ENCODE data around the gene PRF1. TPM values are rescaled to one million over a fixed set of nuclear protein-coding genes. Genes with fewer than 3 reads are reported as not detected.

Gene PRF1
- total RNA-seq, 4 donors from 2014 or later: 0.34 to 2.5 (median 0.70) TPM; not detected in 1

- H3K27ac ChIP-seq: no peak overlapping the region
- 55% methylated on average over 2 of the region's 2 CpGs for WGBS
- no peaks in the 10 kb centered on the region for H3K27me3 ChIP-seq
- no peaks in the 10 kb centered on the region for H3K4me1 ChIP-seq
- no peak overlapping the region for H3K4me3 ChIP-seq
- H3K36me3 ChIP-seq: no peaks in the 10 kb centered on the region
- no peak for TF ChIP-seq POLR2A (IDR thresholded peaks at IDR 0.05)
- TF ChIP-seq POLR2AphosphoS5 (IDR thresholded peaks at IDR 0.05): no peak
- H3K9me3 ChIP-seq: no peaks in the 10 kb centered on the region
- no peak for DNase-seq (ENCODE audit: low spot score in 2 of 2)
Measured at GRCh38 chr10:70605161-70605560, 2.6 kb upstream of the PRF1 start.

- TF ChIP-seq POLR2A (IDR thresholded peaks at IDR 0.05): no peak
- TF ChIP-seq EP300 (IDR thresholded peaks at IDR 0.05): no peak
- no peak for TF ChIP-seq POLR2AphosphoS5 (IDR thresholded peaks at IDR 0.05)
- TF ChIP-seq CTCF (IDR thresholded peaks at IDR 0.05): no peak
- WGBS: 72% methylated on average over 4 of the region's 4 CpGs
- H3K27ac ChIP-seq: no peak overlapping the region
- H3K27me3 ChIP-seq: no peaks in the 10 kb centered on the region
- H3K4me1 ChIP-seq: no peaks in the 10 kb centered on the region
- H3K36me3 ChIP-seq: no peaks in the 10 kb centered on the region
- H3K9me3 ChIP-seq: no peaks in the 10 kb centered on the region
- DNase-seq (ENCODE audit: low spot score in 2 of 2): no peak
- H3K4me3 ChIP-seq: no peak overlapping the region
Measured at GRCh38 chr10:70604106-70604505, 1.6 kb upstream of the PRF1 start.

GRCh38 chr10:70603449-70603801 is 884 bp upstream of the PRF1 start:
- H3K36me3 ChIP-seq: no peaks in the 10 kb centered on the region
- no peaks in the 10 kb centered on the region for H3K27me3 ChIP-seq
- H3K9me3 ChIP-seq: no peaks in the 10 kb centered on the region
- no peak for DNase-seq (ENCODE audit: low spot score in 2 of 2)
- no peak overlapping the region for H3K27ac ChIP-seq
- H3K4me3 ChIP-seq: no peak overlapping the region
- 81% methylated on average over 4 of the region's 7 CpGs for WGBS
- H3K4me1 ChIP-seq: no peaks in the 10 kb centered on the region
- TF ChIP-seq CTCF (IDR thresholded peaks at IDR 0.05) (no peak), POLR2A (IDR thresholded peaks at IDR 0.05) (no peak), POLR2AphosphoS5 (IDR thresholded peaks at IDR 0.05) (no peak), EP300 (IDR thresholded peaks at IDR 0.05) (no peak)

GRCh38 chr10:70601746-70602145 is 795 bp downstream of the PRF1 start:
- no peak for DNase-seq (ENCODE audit: low spot score in 2 of 2)
- Histone ChIP-seq H3K27me3 (no peaks in the 10 kb centered on the region), H3K4me1 (no peaks in the 10 kb centered on the region), H3K36me3 (no peaks in the 10 kb centered on the region), H3K4me3 (no peak overlapping the region), H3K27ac (no peak overlapping the region), H3K9me3 (no peaks in the 10 kb centered on the region)
- no peak for TF ChIP-seq POLR2A (IDR thresholded peaks at IDR 0.05)
- no peak for TF ChIP-seq EP300 (IDR thresholded peaks at IDR 0.05)
- no peak for TF ChIP-seq CTCF (IDR thresholded peaks at IDR 0.05)
- TF ChIP-seq POLR2AphosphoS5 (IDR thresholded peaks at IDR 0.05): no peak
- WGBS: 53% methylated on average over 2 of the region's 5 CpGs

GRCh38 chr10:70600512-70601395 is 1.8 kb downstream of the PRF1 start:
- DNase-seq (ENCODE audit: low spot score in 2 of 2): no peak
- WGBS: 97% methylated on average over 5 of the region's 24 CpGs
- H3K27me3 ChIP-seq: no peaks in the 10 kb centered on the region
- no peak overlapping the region for H3K4me3 ChIP-seq
- no peaks in the 10 kb centered on the region for H3K9me3 ChIP-seq
- H3K36me3 ChIP-seq: no peaks in the 10 kb centered on the region
- no peak overlapping the region for H3K27ac ChIP-seq
- no peaks in the 10 kb centered on the region for H3K4me1 ChIP-seq
- TF ChIP-seq POLR2A (IDR thresholded peaks at IDR 0.05) (no peak), EP300 (IDR thresholded peaks at IDR 0.05) (no peak), CTCF (IDR thresholded peaks at IDR 0.05) (no peak), POLR2AphosphoS5 (IDR thresholded peaks at IDR 0.05) (no peak)
